ENCODE data around the gene PHPT1.
"Not testable (repeated sequence)": the region's sequence is repeated elsewhere in the genome, so short reads cannot be mapped to it uniquely, and the experiment has no call there.

The PHPT1 gene

DNA sequence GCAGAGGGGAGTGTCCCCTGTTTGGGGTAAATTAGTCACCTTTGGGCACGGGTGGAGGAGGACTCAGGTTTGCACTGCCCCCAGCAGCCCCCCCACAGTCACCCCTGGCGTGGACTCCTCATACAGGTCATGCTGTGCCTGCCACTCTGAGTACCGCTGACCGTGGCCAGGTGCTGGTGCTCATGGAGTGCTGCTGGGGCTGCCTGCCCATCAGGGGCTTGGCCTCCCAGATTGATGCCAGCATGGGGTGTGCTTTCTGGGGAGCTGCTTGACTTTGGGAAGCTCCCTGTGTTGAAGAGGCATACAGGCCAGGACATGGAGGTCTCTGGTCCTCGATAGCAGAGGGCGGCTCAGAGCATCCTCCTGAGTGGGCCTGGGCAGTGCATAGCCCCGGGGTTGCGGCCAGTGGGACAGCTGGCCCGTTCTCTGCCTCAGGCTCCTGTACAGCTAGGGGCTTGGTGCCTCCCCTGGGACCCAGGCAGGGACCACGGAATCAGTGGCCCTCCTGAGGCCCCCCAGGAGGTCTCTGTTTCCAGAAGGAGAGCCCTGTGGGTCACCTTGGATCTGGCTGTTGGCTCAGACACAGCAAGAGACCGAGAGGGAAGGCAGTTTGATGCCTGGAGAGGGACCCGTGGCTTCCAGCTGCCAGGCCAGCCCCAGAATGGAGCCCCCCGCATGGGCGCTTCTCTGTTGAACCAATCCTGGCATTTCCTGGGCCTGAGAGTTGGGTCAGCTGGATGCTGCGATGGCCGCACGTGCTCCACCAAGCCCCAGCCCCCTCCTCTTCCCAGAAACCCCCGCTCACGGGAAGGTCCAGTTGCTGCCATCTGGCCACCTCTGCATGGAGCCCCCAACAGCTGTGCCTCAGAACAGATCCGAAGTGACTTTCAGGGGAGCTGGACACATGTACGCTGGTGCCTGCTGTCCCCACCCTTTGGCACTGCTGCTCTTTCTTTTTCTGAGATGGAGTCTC is 13.0 kb upstream of the PHPT1 start:
- no peak for DNase-seq

- DNase-seq: no peak
Measured at GRCh38 chr9:136837146-136837855, 11.9 kb upstream of the PHPT1 start.

DNA sequence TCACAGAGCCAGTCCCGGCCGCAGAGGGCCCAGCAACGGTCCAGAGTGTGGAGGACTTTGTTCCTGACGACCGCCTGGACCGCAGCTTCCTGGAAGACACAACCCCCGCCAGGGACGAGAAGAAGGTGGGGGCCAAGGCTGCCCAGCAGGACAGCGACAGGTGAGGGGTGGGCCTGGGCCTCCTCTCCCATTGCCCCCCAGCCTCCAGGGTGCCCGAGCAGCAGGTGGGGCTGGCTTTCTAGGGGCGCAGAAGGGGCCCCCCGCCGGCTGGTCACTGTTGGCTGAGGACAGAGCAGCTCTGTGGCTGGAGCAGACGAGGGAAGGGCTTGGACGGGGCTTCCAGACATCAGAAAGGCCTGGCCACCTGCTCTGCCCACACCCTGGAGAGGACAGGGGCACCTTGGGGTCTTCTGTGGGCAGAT is 11.3 kb upstream of the PHPT1 start:
- DNase-seq: not testable (repeated sequence)

DNA sequence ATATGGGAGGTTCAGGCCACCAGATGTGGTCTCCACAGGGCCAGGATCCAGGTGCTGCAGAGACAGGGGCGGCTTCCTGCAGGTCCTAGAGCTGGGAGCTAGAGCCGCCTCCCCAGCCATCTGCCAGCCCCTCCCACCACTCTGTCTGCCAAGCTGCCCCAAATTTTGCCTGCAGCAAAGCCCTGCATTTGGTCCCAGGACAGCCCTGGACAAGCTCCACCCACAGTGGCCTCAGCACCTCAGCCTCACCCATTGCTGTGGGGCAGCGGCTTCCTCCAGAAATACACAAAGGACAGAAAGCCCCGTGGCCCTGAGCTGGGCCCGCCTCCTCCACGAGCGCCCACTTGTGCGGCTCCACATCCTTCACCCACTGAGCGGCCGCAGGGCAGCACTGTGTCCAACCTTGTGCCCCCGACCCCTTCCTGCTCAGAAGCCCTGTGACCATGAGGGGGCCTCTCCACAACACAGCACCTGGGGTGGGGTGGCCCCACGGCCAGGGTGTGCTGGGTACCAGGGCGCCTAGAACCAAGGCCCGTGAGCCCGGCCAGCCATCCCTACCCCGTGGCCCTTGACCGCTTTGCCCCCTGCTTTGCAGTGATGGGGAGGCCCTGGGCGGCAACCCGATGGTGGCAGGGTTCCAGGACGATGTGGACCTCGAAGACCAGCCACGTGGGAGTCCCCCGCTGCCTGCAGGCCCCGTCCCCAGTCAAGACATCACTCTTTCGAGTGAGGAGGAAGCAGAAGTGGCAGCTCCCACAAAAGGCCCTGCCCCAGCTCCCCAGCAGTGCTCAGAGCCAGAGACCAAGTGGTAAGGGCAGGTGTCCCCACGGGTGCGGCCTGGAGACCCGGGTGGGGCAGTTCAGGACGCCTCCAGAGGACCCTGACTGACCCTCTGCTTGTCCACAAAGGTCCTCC is 10.6 kb upstream of the PHPT1 start:
- no peak for DNase-seq

GRCh38 chr9:136839229-136840139 is 9.7 kb upstream of the PHPT1 start:
- no peak for DNase-seq

- DNase-seq: no peak
Measured at GRCh38 chr9:136840140-136840876, 8.9 kb upstream of the PHPT1 start.

- DNase-seq: peak in 54 of 56 donors; percentile 14 to 91 (median 74)
Measured at GRCh38 chr9:136840877-136841645, 8.1 kb upstream of the PHPT1 start.

GRCh38 chr9:136841646-136842379 is 7.4 kb upstream of the PHPT1 start:
- peak in 3 of 56 donors; percentile 31 to 68 (median 38) for DNase-seq

GRCh38 chr9:136842380-136842948 is 6.7 kb upstream of the PHPT1 start, which contains the start of gene AJM1:
Gene AJM1, plus strand, starts transcription at chr9:136842478. Its CDS starts 1,937 bp downstream, at chr9:136844415.
- peak in 55 of 56 donors; percentile 36 to 87 (median 73) for DNase-seq

GRCh38 chr9:136843159-136843800 is 5.9 kb upstream of the PHPT1 start:
- peak in 24 of 56 donors; percentile 24 to 69 (median 45) for DNase-seq

GRCh38 chr9:136843801-136844740 is 5.1 kb upstream of the PHPT1 start:
- DNase-seq: peak in 7 of 56 donors; percentile 17 to 50 (median 35)

DNA sequence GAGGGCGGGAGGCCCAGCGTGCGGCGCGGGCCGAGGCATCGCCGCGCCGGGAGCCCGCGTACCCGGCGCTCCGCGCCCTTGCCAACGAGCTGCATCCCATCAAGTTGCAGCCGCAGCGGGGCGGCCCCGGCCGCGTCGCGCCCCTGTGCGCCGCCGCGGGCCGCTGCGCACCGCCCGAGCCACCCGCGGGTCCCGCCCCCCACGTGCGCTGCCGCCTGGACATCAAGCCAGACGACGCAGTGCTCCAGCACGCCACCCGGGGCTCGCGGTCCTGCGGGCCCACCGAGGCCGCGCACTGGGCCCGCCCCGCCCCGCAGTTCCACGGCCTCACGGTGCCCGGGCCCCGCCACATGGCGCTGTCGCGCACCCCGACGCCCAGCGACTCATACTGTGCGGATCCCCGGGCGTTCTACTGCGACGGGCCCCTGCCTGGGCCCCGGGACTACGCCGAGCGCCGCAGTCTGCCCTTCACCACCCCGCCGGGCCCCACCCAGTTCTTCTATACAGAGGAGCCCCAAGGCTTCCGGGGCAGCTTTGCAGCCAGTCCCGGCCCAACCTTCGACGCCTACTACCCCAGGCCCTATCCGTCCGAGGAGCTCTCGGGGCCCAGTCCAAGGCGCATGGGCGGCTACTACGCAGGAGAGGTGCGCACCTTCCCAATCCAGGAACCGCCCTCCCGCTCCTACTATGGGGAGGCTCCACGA is 4.3 kb upstream of the PHPT1 start:
- DNase-seq: no peak

- DNase-seq: no peak
Measured at GRCh38 chr9:136845465-136846260, 3.5 kb upstream of the PHPT1 start.

Measured in nucleus accumbens (tissue), 56 donors.